Measurements from ENCODE around the gene PAPPA2.

DNA sequence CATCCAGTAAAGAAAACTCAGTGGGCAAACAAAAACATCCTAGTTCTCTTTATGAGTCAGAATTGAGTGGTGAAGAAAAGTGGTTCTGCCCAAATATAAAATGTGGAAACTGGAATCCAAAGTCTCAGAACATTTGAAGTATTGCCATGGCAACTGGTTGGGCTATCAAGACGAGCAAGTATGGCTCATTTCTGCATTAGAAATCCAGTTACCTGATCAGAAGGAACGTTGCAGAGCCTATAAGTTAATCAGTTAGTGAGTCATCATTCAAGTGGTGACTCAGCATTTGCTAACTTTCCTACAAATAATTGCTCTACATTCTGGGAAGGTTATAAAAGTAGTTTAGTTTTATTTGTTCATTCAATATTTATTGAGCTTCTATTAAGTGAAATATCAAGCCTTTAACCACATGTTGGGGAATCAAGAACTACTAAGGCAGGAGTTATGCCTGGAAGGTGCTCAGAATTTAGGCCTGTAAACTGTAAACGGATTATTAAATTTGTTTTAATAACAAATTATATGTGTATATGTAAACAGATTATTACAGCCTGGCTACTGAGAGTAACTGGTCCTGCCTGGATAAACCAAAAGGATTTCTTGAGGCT is 104.3 kb downstream of the PAPPA2 start:
- TF ChIP-seq, protein P1, sequence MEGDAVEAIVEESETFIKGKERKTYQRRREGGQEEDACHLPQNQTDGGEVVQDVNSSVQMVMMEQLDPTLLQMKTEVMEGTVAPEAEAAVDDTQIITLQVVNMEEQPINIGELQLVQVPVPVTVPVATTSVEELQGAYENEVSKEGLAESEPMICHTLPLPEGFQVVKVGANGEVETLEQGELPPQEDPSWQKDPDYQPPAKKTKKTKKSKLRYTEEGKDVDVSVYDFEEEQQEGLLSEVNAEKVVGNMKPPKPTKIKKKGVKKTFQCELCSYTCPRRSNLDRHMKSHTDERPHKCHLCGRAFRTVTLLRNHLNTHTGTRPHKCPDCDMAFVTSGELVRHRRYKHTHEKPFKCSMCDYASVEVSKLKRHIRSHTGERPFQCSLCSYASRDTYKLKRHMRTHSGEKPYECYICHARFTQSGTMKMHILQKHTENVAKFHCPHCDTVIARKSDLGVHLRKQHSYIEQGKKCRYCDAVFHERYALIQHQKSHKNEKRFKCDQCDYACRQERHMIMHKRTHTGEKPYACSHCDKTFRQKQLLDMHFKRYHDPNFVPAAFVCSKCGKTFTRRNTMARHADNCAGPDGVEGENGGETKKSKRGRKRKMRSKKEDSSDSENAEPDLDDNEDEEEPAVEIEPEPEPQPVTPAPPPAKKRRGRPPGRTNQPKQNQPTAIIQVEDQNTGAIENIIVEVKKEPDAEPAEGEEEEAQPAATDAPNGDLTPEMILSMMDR (IDR thresholded peaks at IDR 0.05), result no peak
- no peak for TF ChIP-seq POLR2A (IDR thresholded peaks at IDR 0.05)

Measured in breast epithelium (tissue), 3 donors.